ENCODE measurements around the gene HRH3.

The HRH3 gene

DNA sequence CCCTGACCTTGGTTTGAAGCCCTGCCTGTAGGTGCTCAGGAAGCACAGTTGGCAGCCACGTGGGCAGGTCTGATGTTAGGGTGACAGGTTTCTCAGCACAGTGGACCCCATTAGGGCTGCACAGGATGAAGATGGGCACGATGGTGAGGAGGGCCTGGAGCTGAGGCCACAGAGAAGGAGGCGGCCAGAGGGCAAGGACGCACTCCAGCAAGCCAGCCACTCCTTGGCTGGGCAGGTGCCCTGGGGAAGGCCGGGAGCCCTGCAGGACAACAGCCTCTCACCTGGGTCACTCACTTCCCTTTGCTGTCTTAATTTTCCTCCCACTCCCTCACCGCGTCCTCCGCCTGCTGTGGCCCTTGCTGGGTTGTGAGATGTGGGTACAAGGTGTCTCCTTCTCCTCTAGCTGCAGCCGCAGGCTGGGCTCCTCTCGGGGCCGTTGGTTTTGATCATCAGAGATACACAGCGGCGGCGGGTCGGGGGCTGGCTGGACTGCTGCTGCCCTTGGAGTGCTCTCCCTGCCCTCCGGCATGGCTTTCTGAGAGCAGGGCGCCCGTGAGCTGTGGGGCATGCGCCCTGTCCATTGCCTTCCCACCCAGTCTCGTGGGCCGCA, 23.9 kb upstream of the HRH3 start:
- no peak for DNase-seq

DNA sequence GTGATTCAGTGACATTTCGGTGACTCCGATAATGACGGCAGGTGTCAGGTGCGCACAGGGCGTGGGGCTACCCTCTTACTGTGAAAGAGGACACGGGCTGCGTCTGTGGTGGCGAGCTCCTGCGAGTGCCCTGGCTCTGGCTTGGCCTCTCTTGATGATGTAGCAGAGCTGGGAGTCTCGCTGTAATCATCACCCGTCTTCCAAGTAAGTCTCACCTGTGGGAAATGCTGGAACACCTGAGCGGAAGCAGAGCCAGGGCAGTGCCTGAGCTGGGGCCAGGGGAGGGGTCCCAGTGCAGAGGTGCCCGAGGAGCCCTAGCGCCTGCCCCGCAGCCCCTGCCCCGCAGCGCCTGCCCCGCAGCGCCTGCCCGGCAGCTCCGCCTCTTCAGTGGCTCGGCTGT, 23.0 kb upstream of the HRH3 start:
- DNase-seq = no peak

DNA sequence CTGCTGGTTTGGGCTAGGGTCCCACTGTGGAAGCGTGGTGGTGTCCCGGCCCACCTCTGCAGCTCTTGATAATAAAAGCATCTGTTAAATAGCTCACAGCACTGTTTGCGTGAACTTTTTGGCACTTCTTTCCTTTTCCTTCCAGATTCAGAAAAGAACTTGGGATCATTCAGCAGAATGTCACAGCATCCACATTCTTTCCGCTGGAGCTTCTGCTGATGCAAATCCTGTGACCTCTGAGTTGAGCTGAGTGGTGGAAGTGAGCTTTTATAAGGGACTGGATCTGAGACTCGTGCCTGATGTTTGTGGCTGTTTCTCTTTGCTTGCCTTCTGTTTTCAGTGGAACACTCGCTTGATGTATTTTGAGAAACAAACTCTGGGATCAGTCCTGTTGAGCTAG, 22.1 kb upstream of the HRH3 start:
- DNase-seq = no peak

DNA sequence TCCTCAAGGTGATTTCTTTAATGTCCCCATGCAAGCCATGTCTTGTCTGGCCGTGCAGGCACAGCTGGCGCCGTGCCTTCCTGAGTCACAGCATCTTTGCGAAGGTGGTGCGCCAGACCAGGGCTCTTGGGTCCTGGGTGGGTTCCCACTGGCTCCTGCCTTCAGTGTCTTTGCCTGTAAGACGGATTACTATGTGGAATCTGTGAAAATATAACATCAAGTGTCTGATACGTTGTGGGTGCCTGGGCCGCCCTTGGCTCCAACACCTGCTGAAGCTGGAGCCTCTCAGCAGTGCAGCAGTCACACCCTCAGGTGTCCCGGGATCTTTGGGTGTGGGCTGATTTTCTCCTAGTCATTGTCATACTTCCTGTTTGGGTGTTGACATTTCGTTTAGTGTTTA, 21.4 kb upstream of the HRH3 start:
- no peak for DNase-seq

DNA sequence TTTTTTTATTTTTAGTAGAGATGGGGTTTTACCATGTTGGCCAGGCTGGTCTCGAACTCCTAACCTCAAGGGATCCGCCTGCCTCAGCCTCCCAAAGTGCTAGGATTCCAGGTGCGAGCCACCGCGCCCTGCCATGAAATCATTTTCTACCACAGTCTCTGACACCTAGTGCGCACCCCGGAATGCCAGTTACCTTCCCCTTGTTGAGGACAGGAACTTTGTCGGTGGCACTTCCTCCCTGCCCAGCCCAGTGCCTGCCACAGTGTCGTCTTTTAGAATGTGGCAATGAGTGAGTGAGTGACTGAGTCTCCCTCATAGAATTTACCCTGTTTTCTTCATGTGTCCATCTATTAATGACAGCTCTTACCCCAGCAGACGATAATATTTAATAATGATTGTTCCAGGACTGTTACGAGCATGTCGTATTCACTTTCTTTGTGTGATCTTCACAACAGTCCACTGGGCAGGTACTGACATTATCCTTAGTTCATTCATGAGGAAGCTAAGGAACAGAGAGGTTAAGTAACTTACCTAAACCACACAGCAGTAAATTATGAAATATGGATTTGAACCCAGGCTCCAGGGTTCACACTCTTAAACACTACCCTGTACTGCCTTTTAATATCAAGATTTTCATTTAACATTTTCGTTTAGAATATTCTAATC, 20.1 kb upstream of the HRH3 start:
- no peak for DNase-seq

DNA sequence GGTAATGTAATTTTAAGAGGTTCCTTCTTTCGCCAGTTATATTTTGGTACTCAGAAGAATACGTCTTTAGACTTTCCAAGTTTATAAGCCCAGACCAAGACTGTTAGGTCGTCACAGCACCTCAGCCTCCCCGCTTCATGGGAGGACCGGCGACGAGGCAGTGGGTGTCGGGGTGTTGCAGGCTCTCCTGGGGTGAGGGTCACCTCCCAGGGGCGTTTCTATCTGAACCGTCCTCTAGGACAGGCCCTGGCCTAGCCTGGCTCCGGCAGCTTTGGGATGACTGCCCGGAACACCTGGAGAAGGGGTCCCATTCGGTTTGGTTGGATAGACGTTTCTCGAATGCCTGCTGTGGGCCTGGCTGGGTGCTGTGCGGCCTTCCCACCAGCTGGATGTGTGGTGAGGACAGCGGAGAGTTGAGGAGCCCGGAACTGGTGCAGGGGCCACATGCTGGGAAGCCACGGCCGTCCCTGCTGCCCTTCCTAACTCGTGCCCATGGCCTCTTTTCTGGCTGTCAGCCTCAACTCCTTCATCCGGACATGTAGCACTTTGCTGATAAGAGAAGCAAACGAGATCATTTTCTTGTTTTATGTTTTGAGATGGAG, 19.3 kb upstream of the HRH3 start:
- DNase-seq = no peak

DNA sequence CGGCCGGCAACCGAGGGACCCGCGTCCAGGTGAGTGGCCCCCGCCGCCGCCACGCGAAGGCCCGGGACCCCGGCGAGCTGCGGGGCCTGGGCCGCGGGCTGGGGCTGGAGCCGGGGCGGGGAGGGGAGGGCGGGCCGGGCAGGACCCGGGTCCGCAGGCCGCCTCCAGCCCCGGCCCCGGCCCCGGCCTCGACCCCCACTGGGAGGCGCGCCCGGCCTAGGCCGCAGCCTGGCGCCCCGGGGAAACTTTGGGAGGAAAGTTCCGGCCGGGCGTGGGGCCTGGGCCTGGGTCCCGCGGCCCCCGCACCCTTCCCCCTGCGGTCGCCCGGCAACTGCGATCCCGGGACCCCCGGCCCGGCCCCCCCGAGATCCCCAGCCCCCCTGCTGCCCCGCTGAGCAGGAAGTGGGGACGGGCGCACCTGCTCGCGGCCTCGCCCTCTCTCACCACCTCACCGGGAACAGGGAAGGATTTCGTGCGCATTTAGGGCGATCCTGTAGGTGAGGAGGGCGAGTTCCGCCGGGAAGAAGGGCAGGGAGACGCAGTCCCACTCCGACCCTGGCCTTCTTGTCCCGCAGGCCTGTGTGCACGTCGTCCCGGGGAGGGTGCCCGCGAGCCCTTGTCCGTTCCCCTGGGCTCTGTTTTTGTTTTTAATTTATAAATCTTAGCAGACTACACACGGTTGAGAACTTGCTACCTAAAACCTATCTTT, 18.6 kb upstream of the HRH3 start:
- DNase-seq = no peak

DNA sequence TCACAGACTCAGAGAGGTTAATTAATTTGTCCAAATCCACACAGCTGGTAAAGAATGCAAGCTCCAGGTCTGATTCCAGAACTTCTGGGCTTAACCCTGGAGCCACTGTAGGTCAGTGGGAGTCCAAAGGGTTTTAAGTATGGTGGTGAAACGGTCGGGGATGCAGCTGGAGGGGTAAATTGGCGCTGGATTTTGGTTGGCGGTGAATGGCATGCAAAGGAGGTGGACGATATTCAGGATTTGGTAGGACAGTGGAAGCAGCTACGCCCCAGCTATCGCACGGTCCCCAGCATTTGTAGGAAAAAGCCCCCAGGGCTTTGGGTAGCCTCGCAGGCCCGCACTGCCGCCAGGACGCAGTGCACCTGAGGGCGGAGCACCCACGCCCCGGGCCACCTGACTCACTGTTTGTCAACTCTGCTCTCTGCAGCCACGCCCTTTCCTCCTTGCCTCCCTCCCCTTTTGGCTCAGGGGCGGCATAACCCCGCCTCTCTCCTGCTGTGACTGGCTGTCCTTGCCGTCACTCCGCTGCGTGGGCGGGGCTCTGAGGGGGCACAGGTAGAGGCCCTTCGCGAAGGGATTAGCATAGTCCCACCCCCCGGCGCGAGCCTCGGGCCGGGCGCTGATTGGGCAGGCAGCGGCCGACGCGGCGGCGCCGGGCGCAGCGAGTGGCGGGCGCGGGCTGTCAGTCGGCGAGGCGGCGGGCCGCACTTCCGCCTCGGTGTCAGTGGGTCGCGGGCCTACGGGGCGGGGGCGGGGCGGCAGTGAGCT, 17.9 kb upstream of the HRH3 start, which contains the start of gene OSBPL2:
OSBPL2 (plus strand) TSS at position 721 of the 768 bp plus-strand sequence. CDS start 17,664 bp downstream, outside the sequence.
- DNase-seq = peak; percentile 90

DNA sequence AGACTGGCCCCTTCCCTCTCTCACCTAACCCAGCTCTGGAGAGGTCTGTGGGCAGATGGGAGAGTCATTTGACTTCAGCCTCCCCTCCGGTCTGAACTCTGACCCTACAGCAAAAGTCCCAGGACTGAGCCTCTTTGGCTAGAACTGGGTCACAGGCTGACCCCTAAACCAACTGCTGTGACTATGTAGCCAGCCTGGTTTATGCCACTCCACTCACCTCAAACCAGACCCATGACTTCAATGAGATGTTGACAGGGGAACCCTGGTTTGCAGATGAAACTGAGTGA, 17.4 kb upstream of the HRH3 start:
- no peak for DNase-seq

DNA sequence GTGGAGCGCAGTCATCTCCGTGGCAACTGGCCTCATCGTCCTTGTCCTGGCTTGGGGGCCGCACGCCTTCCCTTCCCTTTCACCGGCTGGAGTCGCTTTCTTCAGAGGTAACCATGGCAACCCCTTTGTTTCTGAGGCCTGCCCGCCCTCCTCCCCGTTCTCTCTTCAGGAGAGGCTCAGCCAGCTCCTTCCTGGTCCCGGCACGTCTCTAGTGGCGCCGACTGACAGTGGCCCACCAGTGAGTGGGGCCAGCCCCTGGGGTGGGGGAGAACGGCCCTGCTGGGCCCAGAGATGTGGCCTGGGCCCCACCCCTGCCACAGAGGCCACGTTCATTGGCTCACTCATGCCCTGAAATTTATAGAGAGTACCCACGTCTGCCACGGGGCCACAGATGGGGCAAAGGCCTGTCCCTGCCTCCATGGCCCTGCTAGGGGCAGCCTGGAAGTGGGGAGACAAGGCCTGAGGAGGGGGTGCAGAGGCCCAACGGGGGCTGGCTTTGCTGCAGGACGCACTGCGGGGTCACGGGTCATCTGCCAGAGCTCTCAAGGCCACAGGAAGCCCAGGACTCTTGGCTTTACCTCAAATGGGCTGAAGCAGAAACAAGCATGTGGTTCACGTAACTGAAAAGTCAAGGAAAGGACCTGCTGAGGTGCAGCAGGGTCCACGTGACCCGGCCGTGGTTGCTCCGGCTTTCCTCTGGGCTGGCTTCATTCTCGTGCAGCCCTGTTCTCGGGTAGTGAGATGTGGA, 16.9 kb upstream of the HRH3 start:
- no peak for DNase-seq

DNA sequence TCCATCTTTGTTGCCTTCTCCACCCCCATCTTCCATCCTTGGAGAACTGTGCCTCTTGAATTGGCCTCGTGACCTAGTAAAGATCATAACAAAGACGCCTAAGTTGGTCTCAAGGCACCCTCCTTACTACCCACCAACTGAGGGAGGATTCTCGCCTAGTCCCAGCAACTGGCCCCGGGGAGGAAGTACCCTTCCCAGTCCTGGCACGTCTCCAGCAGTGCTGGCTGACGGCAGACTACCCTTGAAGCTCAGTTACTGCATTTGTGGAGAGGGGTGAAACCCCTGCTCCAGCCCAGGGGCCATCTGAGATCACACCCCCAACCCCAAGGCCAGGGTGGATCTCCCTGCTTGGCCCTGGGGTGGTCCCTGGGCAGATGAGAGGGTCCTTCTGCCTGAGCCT, 16.1 kb upstream of the HRH3 start:
- DNase-seq = no peak

DNA sequence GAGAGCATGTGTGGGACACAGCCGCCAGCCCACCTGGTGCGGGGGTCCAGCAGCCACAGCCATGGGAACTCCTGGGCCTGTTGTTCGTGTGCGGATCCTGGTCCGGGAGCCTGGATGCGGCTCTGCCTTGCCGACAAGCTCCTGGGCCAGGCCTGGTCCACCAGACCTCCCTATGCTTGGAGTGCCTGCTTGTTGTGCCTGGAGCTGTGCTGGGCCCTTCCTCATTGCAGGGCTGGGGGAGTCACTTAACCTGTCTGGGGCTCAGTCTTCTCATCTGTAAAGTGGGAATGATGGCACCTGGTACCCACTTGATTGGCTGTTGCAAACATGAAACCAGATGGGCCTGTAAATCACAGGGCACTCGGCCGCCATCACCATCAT, 15.7 kb upstream of the HRH3 start:
- DNase-seq = no peak

DNA sequence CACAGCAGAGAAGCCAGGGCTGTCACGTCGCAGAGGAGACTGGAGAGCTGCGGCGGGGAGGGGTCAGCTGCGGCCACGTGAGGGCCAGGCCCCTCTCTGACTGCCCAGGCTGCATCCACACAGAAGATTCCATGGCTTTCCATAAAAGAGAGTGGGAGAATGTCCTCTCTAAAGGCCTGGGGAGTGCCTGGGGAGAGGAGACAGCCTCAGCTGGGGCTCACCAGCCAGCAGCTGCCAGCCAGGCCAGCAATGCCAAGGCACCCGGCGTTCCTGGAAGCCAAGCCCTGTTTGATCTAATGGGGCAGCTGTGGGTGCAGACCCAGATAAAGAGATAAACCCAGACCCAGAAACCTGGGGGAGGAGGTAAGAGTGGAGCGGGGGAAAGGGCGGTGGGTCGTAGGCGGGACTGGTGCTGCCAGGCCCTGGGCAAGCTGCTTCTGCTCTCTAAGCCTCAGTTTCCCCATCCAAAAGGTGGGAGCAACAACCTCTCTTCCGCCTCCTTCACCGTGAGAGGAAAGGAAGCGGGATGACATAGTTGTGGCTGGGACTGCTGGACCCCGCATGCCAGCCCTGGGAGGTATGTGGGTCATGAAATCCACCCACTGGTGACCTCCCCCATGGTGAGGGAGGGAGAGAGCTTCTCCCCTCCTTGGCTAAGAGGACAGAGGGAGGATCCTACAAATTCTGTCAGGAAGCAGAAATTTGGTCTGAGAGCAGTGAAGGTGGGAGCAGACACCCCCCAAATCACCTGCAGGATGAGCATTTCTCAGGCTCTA, 15.1 kb upstream of the HRH3 start:
- no peak for DNase-seq

DNA sequence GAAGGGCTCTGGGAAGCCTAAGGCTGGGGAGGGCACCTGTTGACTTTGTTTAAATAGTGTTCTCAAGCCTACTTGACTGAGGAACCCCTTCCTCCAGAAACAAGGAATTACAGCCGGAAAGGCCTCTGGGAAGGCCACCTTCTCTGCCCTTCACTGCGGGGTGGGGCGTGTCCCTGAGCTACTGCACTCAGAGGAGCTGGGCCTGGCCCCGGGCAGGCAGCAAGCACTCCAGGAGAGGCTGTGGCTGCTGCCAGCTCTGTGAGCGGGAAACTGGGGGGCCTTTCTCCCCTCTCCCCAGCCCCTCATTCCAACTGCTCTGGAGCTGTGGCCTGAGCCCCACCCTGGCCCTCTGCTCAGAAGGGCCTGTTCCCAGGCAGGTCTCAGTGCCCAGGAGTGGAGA, 14.3 kb upstream of the HRH3 start:
- DNase-seq = no peak

DNA sequence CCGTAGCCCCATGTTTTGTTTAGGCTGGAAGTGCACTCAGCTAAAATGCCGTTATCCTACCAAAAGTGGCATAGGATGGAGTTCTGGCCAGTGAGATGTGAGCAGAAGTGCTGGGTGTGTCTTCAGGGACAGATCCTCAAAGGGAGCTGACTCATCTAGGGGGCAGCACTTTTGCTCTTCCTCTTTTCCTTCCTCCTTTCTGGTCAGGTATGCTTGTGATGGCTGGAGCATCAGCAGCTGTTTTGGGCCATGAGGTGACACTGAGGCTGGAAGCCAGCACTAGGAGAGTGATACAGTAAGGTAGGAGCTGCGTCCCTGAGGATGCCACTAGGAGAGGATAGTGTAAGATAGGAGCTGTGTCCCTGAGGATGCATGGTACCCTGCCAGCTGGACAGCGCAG, 13.6 kb upstream of the HRH3 start:
- no peak for DNase-seq

DNA sequence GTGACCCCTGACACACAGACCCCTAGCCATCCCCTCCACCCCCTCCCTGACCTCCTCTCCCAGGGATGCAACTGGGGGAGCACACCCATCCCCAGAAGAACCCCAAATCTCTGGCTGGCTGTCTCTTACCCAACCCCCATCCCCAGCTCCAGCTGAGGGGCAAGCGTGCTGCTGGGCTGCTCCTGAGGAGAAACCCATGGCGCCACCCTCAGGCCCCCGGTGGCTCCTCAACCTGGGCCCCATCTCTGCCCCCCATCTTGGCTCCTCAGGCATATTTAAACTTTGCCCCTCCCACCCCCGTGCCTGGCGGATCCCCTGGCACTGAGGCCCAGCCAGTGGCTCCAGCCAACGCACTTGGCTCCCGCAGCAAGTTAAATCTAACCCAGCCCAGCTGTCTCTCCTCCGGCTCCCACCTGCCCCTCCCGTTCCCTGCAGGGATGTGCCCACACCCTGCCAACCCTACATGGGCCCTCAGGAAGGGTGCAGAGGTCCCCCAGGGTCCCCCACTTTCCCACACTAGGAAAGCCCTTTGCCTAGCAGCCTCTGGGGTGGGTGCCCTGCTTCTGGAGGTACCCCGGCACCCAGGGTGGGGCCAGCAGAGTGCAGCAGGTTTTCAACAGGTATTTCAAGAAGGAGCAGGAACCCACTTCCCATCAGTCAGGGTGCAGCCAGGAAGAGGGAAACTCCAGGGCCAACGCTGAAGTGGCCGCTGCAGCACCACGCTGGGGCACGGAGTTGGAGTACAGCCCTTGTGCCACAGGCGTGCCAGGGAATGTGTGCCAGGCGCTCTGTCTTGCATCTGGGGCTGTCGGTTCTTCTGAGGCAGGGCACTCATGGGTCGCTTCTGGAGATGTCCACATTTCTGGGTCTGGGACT, 12.9 kb upstream of the HRH3 start:
- no peak for DNase-seq

DNA sequence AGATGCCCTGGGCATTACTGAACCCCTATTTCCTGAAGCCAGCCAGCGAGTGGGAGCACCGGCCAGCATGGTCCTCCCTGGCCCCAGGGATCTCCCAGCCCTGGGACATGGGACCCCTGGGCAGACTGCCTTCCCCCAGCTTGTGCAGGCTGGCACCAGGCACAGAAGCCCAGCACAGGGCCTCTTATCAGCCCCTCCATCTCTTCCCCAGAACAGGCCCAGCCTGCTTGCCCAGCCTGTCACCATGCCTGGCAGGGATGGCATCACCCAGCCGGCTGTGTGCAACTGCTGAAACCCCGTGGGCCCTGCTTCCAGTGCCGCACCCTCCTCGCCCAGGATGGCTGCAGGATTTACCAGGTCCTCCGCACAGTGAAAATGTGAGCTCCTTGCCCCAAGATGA, 12.1 kb upstream of the HRH3 start:
- DNase-seq = no peak

DNA sequence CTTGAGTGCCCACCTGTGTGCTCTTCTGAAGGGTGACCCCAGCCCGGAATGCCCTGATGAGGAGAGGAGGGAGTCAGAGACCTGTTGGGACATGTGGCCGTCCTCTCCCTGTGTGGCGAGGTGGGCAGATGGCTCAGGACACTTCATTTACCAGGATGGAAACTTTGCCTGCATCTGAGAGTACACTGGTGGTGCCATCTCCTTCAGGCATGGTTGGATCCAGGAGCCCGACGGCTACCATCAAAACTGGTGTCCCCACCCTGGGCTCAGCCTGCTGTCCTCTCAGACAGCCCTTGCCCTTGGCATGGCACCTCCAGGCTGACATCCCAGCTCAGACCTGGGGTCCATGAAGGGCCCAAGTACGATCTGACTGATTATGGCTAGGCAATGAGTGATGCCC, 11.2 kb upstream of the HRH3 start:
- no peak for DNase-seq

DNA sequence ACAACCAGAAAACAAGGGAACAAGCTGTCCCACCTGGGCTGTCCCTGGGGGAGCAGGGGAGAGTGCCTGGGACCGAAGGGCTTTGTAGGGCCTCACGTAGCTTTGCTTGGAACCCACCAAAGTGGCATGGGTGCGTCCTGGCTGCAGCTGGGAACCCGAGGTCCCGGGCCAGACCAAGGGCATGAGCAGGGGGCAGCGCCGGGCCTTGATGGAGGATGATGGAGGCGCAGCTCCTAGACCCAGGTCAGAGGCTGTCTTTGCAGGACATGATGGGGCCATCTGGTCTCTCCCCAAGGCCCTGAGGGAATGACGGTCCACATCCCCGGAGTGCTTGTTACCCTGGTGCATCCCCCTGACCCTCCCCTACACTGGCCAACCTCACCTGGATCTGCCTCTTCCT, 10.6 kb upstream of the HRH3 start:
- no peak for DNase-seq

DNA sequence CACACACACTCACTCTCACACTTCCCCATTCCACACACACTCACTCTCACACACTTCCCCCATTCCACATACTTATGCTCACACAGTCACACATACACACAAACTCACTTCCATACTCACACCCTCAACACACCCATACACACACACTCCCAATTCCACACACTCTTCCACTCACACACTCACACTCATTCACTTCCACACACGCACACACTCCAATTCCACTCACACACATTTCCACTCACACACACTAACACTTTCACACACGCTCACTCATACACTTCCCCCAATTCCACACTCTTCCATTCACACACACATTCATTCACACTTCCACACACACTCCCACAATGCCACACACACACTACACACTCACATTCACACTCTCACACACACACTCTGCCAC, 10.2 kb upstream of the HRH3 start:
- no peak for DNase-seq

DNA sequence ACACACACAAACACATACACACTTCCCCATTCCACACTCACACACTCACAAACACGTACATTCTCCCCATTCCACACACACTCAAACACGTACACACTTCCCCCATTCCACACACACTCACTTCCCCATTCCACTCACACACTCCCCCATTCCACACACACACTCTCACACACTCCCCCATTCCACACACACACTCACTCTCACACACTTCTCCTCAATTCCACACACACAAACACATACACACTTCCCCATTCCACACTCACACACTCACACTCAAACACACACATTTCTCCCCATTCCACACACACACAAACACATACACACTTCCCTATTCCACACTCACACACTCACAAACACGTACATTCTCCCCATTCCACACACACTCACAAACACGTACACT, 9.6 kb upstream of the HRH3 start:
- DNase-seq = no peak
